HCT116 (cell line): Measurements from ENCODE around the gene RASIP1.

ENCODE experiments used
- ELF1 ChIP-seq: IDR thresholded peaks from 2 replicates; pipeline ENCODE4 v1.6.1; 2012; ENCODE audit warnings: low read depth, borderline replicate concordance
- EZH2 ChIP-seq: fragments of 200-600 bp; sonication (generic); IDR thresholded peaks from 2 replicates; pipeline ENCODE4 v1.6.1; 2017; ENCODE audit warnings: antibody characterized with exemption, mixed run types
- JUND ChIP-seq: IDR thresholded peaks from 2 replicates; pipeline ENCODE4 v1.6.1; 2012
- YY1 ChIP-seq: IDR thresholded peaks from 2 replicates; pipeline ENCODE4 v1.6.1; 2011; ENCODE audit warnings: low read length, low read depth, moderate library complexity, mild to moderate bottlenecking; ENCODE audit not compliant: insufficient replicate concordance; ENCODE audit errors: extremely low read depth
- TF ChIP-seq, protein P1 (sequence below), 3 experiments: fragments of 200-600 bp in 1 of 3; sonication (generic) in 1 of 3; IDR thresholded peaks in 2 of 3; conservative IDR thresholded peaks in 1 of 3; 2 replicates each; pipeline ENCODE4 v1.5.1; 2012 to 2017; ENCODE audit warnings: low read depth in 2 of 3, low read length in 2 of 3, antibody characterized with exemption in 1 of 3, borderline replicate concordance in 1 of 3, control low read depth in 1 of 3, mild to moderate bottlenecking in 1 of 3, mixed read lengths in 1 of 3, mixed run types in 1 of 3, moderate library complexity in 1 of 3; ENCODE audit not compliant: insufficient read depth in 1 of 3

DNA sequence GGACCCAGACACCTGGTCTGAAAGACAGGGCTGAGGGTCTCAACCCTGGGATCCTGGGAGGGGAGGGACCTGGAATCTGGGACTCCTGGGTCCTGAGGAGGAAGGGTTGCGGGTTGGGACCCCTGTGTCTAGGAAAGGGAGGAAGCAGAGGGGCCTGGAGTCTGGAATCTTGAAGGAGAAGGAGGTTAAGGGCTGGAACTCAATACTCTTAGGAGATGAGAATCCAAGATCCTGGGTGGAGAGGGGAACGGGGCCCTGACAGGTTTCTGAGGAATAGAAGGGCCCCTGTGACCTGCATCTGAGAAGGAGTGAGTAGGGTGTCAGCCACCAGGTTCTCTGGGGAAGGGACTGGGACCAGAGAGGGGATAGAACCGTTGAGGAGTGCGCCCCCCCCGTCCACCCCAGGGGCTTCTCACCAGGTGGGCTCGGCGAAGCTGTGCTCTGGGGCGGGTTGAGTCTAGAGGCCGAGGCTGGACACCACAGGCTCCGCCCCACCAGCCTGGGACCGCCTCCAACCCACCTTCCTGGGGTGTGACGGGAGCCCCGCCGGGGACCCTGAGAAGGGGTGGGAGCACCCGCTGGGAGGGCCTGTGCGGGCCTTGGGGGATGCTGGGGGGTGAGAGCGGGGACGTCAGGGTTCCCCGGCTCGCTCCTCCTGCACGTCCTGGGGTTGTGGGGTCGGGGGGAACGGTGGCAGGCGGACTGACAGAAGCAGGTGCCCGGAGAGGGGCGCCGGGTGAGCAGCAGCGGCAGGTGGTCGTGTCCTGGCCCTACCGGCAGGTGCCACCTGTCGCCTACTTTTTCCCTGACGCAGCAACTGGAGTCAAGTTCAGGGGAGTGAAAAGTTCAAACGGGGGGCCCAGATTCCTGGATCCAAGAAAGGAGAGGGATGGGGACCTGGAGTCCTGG lies 20.9 kb downstream of the RASIP1 start, which contains the start of gene MAMSTR:
- TF ChIP-seq, protein P1, sequence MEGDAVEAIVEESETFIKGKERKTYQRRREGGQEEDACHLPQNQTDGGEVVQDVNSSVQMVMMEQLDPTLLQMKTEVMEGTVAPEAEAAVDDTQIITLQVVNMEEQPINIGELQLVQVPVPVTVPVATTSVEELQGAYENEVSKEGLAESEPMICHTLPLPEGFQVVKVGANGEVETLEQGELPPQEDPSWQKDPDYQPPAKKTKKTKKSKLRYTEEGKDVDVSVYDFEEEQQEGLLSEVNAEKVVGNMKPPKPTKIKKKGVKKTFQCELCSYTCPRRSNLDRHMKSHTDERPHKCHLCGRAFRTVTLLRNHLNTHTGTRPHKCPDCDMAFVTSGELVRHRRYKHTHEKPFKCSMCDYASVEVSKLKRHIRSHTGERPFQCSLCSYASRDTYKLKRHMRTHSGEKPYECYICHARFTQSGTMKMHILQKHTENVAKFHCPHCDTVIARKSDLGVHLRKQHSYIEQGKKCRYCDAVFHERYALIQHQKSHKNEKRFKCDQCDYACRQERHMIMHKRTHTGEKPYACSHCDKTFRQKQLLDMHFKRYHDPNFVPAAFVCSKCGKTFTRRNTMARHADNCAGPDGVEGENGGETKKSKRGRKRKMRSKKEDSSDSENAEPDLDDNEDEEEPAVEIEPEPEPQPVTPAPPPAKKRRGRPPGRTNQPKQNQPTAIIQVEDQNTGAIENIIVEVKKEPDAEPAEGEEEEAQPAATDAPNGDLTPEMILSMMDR (IDR thresholded peaks at IDR 0.05 in 2 of 3, conservative IDR thresholded peaks at IDR 0.05 in 1 of 3; ENCODE audit: borderline replicate concordance in 1 of 3, insufficient read depth in 1 of 3, low read depth in 2 of 3, low read length in 2 of 3) = no peak
- TF ChIP-seq JUND (no peak), YY1 (no peak), ELF1 (no peak), EZH2 (no peak)
